ENCODE data around the gene L3MBTL2. TPM values are rescaled to one million over a fixed set of nuclear protein-coding genes. Genes with fewer than 3 reads are reported as not detected.

L3MBTL2 gene
- total RNA-seq, 1 experiment from 2014 or later, result 25.6 TPM

GRCh38 chr22:41204066-41204465 is 1.0 kb upstream of the L3MBTL2 start (continued):
- TF ChIP-seq MLX (CRISPR knock-in tag; IDR thresholded peaks at IDR 0.05) (no peak), PRRX2 (CRISPR knock-in tag; IDR thresholded peaks at IDR 0.05) (no peak), FOXJ3 (CRISPR knock-in tag; IDR thresholded peaks at IDR 0.05; ENCODE audit: borderline replicate concordance) (no peak), NFYB (CRISPR knock-in tag; conservative IDR thresholded peaks at IDR 0.05; ENCODE audit: low read depth) (no peak), ZSCAN18 (CRISPR knock-in tag; IDR thresholded peaks at IDR 0.05) (no peak), ATF6 (CRISPR knock-in tag; IDR thresholded peaks at IDR 0.05) (no peak)

- Mint-ChIP-seq H3K27ac (no peak overlapping the region), H3K27me3 (ENCODE audit: low read depth) (peaks cover 13% of the 10 kb centered on the region), H3K9me3 (no peaks in the 10 kb centered on the region), H3K4me1 (peaks cover 14% of the 10 kb centered on the region), H3K36me3 (peaks cover 11% of the 10 kb centered on the region; the same call in 1 of the 2 replicates), H3K4me3 (peak overlapping the region; percentile 41)
- ATAC-seq (no peak), DNase-seq (ENCODE audit: low spot score) (no peak)
- TF ChIP-seq ZMAT4 (CRISPR knock-in tag; IDR thresholded peaks at IDR 0.05) (no peak), ZNF281 (CRISPR knock-in tag; IDR thresholded peaks at IDR 0.05) (no peak), GTF2I (CRISPR knock-in tag; conservative IDR thresholded peaks at IDR 0.05) (no peak), KAT7 (CRISPR knock-in tag; IDR thresholded peaks at IDR 0.05; ENCODE audit: borderline replicate concordance) (no peak)
- ChIA-PET POLR2A (no interaction called here), CTCF (interaction anchor here (1.7 kb wide), 1 partner anchor 31 kb away, joined by 10 read pairs; no protein-coding TSS in a partner anchor)
Measured at GRCh38 chr22:41206719-41207118, 1.6 kb downstream of the L3MBTL2 start.

- Mint-ChIP-seq H3K4me3 (no peak overlapping the region), H3K27me3 (ENCODE audit: low read depth) (no peaks in the 10 kb centered on the region), H3K27ac (peak overlapping the region; percentile 36; the same call in 1 of the 2 replicates), H3K4me1 (peaks cover 19% of the 10 kb centered on the region), H3K9me3 (peaks cover 5% of the 10 kb centered on the region; the same call in 1 of the 2 replicates), H3K36me3 (peaks cover 56% of the 10 kb centered on the region)
- ChIA-PET CTCF (no interaction called here), POLR2A (no interaction called here)
- no peak for ATAC-seq
- TF ChIP-seq HMGXB4 (CRISPR knock-in tag; IDR thresholded peaks at IDR 0.05) (no peak), ZBTB43 (CRISPR knock-in tag; IDR thresholded peaks at IDR 0.05) (no peak), CREM (CRISPR knock-in tag; IDR thresholded peaks at IDR 0.05) (no peak)
- no peak for DNase-seq (ENCODE audit: low spot score)
Measured at GRCh38 chr22:41215409-41215808, 10.3 kb downstream of the L3MBTL2 start.
